GM21529 (cell line): ENCODE measurements around the gene SEMA6A.
"Not testable (repeated sequence)": the region's sequence is repeated elsewhere in the genome, so short reads cannot be mapped to it uniquely, and the experiment has no call there.

ENCODE experiments used
- ATAC-seq: cut with Tn5 transposase; IDR thresholded peaks from one replicate; pipeline ENCODE4 v1.9.1; 2021; ENCODE audit not compliant: unreplicated experiment

SEMA6A gene

GRCh38 chr5:116550082-116550481, 24.5 kb downstream of the SEMA6A start:
- ATAC-seq = no peak

- no peak for ATAC-seq
Observed at GRCh38 chr5:116546743-116547124, 27.9 kb downstream of the SEMA6A start.

- no peak for ATAC-seq
Observed at GRCh38 chr5:116546033-116546742, 28.4 kb downstream of the SEMA6A start.

GRCh38 chr5:116545465-116545864, 29.2 kb downstream of the SEMA6A start:
- not testable (repeated sequence) for ATAC-seq

- no peak for ATAC-seq
Observed at GRCh38 chr5:116544531-116545241, 29.9 kb downstream of the SEMA6A start.

- ATAC-seq = no peak
Observed at GRCh38 chr5:116543501-116543900, 31.1 kb downstream of the SEMA6A start.

GRCh38 chr5:116542619-116543018, 32.0 kb downstream of the SEMA6A start:
- no peak for ATAC-seq

GRCh38 chr5:116539222-116539621, 35.4 kb downstream of the SEMA6A start:
- ATAC-seq = no peak

- no peak for ATAC-seq
Observed at GRCh38 chr5:116536316-116537083, 38.1 kb downstream of the SEMA6A start.

GRCh38 chr5:116534964-116535651, 39.5 kb downstream of the SEMA6A start:
- ATAC-seq = no peak

- peak; percentile 60 for ATAC-seq
Observed at GRCh38 chr5:116532762-116533525, 41.7 kb downstream of the SEMA6A start.

GRCh38 chr5:116531635-116532034, 43.0 kb downstream of the SEMA6A start:
- ATAC-seq = no peak

- no peak for ATAC-seq
Observed at GRCh38 chr5:116531117-116531516, 43.5 kb downstream of the SEMA6A start.

- ATAC-seq = no peak
Observed at GRCh38 chr5:116530276-116530675, 44.3 kb downstream of the SEMA6A start.

- no peak for ATAC-seq
Observed at GRCh38 chr5:116529615-116530014, 45.0 kb downstream of the SEMA6A start.

- ATAC-seq = no peak
Observed at GRCh38 chr5:116528519-116529234, 45.9 kb downstream of the SEMA6A start.

GRCh38 chr5:116527582-116527981, 47.0 kb downstream of the SEMA6A start:
- ATAC-seq = no peak

GRCh38 chr5:116525674-116526073, 48.9 kb downstream of the SEMA6A start:
- no peak for ATAC-seq

- ATAC-seq = no peak
Observed at GRCh38 chr5:116524966-116525365, 49.7 kb downstream of the SEMA6A start.
